Fibroblast of mammary gland (primary cell): ENCODE measurements around the gene WDR36.

Experiments used
- DNase-seq: peaks from one replicate; pipeline ENCODE4 v3.0.0-alpha.2; 2010; ENCODE audit warnings: low read depth
- H3K4me3 ChIP-seq: 2 replicates; pipeline ENCODE4 v1.5.1; 2011; ENCODE audit warnings: low read depth, mild to moderate bottlenecking, low read length, moderate library complexity; ENCODE audit not compliant: control insufficient read depth
- CTCF ChIP-seq: conservative IDR thresholded peaks from 2 replicates; pipeline ENCODE4 v1.5.1; 2011; ENCODE audit warnings: low read depth, low read length, inconsistent platforms; ENCODE audit not compliant: control insufficient read depth, insufficient read depth

Gene WDR36

DNA sequence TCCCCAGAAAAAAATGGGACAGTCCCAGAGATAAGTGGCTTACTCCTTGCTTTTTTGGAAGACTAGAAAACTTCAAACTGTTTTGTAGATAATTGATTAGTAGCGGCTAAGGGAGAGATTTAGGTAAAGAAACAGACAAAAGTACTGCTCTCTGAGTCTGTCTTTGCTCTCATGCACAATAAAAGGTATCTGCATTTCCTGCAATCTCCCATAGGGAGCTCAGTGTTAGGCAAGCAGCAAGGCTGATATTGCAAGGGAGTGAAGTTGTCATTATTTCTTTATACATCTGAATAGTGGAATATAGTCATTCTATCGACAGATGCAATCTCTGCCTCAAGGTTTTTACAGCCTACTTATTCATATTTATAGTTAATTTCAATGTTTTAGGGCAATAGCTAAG, 77.1 kb downstream of the WDR36 start:
- DNase-seq, result no peak
- no peak for TF ChIP-seq CTCF
- H3K4me3 ChIP-seq, result no peak overlapping the region

DNA sequence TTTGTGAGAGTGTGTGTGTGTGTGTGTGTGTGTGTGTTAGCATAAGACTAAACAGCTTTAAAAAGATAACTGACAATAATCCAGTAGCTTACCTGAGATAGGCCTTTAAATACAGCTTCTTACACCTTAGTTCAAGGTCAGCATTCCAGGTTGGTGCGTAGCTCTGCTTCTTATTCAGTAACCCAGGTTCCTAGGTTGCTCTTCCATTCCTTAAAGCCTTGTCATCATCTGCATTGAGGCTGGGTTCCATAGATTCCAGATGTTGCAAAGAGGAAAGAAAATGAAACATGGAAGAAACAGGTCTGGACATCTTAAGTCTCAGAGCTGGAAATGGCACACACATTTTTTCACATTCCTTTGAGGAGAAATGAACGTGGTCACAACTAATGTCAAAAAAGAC, 78.1 kb downstream of the WDR36 start:
- H3K4me3 ChIP-seq, result no peak overlapping the region
- no peak for TF ChIP-seq CTCF
- DNase-seq, result no peak

- H3K4me3 ChIP-seq, result no peak overlapping the region
- TF ChIP-seq CTCF, result no peak
- DNase-seq, result no peak
Measured at GRCh38 chr5:111172504-111172903, 80.4 kb downstream of the WDR36 start.

DNA sequence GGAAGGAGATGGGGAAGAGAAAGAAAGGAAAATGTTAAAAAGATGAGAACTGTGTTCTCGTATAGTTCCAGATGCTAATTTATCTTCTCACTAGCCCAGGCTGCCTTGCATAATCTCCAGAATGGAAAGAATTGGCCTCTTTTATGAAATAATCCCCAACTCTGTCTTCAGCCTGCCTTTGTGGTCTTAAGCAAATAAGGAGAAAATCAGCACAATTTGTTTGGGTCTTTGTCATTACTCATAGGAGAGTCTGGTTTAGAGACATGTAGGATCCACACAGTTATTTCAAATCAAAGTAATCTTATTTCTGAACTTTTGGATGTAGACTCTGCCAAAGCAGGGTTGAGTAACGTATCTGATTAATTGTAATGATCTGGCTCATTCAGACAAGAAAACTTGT, 81.3 kb downstream of the WDR36 start:
- no peak for TF ChIP-seq CTCF
- DNase-seq, result peak; percentile 5
- no peak overlapping the region for H3K4me3 ChIP-seq
